ENCODE measurements around the gene DDX20.
A peak's percentile ranks its signal among the peaks of the same experiment; 100 is the strongest.

DDX20 gene

DNA sequence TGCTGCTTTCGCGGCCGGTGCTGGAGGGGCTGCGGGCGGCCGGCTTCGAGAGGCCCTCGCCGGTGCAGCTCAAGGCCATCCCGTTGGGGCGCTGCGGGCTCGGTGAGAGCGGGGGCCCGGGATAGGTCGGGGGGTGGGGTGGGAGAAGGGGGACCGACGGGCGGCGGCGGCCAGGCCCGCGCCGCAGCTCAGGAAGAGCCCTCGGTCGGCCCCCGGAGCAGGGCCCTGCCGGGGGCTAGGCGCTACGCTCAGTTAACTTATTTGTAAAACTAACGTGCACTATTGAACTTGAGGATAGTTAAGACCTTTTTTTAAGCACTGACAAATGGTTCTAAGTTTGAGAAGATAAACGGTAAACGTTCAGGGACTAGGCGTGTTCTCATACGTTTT lies 418 bp downstream of the DDX20 start:
- Histone ChIP-seq H3K9ac (ENCODE audit: low read length) (peak overlapping the region; percentile 94), H3K4me2 (ENCODE audit: low read length) (peak overlapping the region; percentile 94)

GRCh38 chr1:111758373-111758772 lies 2.7 kb downstream of the DDX20 start:
- no peak overlapping the region for H3K4me3 ChIP-seq (ENCODE audit: low read depth, low read length, poor library complexity, severe bottlenecking)
- no peak overlapping the region for H2AFZ ChIP-seq (ENCODE audit: low read length)
- no peak overlapping the region for H3K9ac ChIP-seq (ENCODE audit: low read length)
- no peaks in the 10 kb centered on the region for H3K9me3 ChIP-seq (ENCODE audit: low read length)
- TF ChIP-seq EZH2 (IDR thresholded peaks at IDR 0.05; ENCODE audit: borderline replicate concordance, low read length), result no peak
- TF ChIP-seq, protein P1, sequence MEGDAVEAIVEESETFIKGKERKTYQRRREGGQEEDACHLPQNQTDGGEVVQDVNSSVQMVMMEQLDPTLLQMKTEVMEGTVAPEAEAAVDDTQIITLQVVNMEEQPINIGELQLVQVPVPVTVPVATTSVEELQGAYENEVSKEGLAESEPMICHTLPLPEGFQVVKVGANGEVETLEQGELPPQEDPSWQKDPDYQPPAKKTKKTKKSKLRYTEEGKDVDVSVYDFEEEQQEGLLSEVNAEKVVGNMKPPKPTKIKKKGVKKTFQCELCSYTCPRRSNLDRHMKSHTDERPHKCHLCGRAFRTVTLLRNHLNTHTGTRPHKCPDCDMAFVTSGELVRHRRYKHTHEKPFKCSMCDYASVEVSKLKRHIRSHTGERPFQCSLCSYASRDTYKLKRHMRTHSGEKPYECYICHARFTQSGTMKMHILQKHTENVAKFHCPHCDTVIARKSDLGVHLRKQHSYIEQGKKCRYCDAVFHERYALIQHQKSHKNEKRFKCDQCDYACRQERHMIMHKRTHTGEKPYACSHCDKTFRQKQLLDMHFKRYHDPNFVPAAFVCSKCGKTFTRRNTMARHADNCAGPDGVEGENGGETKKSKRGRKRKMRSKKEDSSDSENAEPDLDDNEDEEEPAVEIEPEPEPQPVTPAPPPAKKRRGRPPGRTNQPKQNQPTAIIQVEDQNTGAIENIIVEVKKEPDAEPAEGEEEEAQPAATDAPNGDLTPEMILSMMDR (IDR thresholded peaks at IDR 0.05; ENCODE audit: low read length), result peak; percentile 18; the same call in 1 of the 2 replicates
- H3K79me2 ChIP-seq (ENCODE audit: insufficient read depth, low read length), result peaks cover 15% of the 10 kb centered on the region
- no peaks in the 10 kb centered on the region for H4K20me1 ChIP-seq (ENCODE audit: insufficient read depth, low read length)
- H3F3A ChIP-seq (ENCODE audit: insufficient read depth, low read length), result no peaks in the 10 kb centered on the region
- H3K9me2 ChIP-seq (ENCODE audit: low read depth, low read length), result no peaks in the 10 kb centered on the region
- H3K4me2 ChIP-seq (ENCODE audit: low read length), result no peak overlapping the region
- H3K4me1 ChIP-seq (ENCODE audit: insufficient read depth, low read length, severe bottlenecking), result peaks cover 27% of the 10 kb centered on the region
- no peak overlapping the region for H3K27ac ChIP-seq (ENCODE audit: low read depth, low read length, poor library complexity, severe bottlenecking)
- H3K36me3 ChIP-seq (ENCODE audit: insufficient read depth, low read length), result peaks cover 60% of the 10 kb centered on the region
- no peaks in the 10 kb centered on the region for H3K27me3 ChIP-seq (ENCODE audit: insufficient read depth, low read length)

More for the DNA sequence above, 418 bp downstream of the DDX20 start:
- peak overlapping the region; percentile 78 for H3K4me3 ChIP-seq (ENCODE audit: low read depth, low read length, poor library complexity, severe bottlenecking)
- H3K27me3 ChIP-seq (ENCODE audit: insufficient read depth, low read length), result no peaks in the 10 kb centered on the region
- no peak overlapping the region for H2AFZ ChIP-seq (ENCODE audit: low read length)
- TF ChIP-seq EZH2 (IDR thresholded peaks at IDR 0.05; ENCODE audit: borderline replicate concordance, low read length), result no peak
- TF ChIP-seq, protein P1 (IDR thresholded peaks at IDR 0.05; ENCODE audit: low read length), result no peak
- peaks cover 39% of the 10 kb centered on the region for H3K36me3 ChIP-seq (ENCODE audit: insufficient read depth, low read length)
- H3K9me2 ChIP-seq (ENCODE audit: low read depth, low read length), result no peaks in the 10 kb centered on the region
- no peaks in the 10 kb centered on the region for H4K20me1 ChIP-seq (ENCODE audit: insufficient read depth, low read length)
- H3F3A ChIP-seq (ENCODE audit: insufficient read depth, low read length), result no peaks in the 10 kb centered on the region
- H3K79me2 ChIP-seq (ENCODE audit: insufficient read depth, low read length), result peaks cover 15% of the 10 kb centered on the region
- H3K27ac ChIP-seq (ENCODE audit: low read depth, low read length, poor library complexity, severe bottlenecking), result peak overlapping the region; percentile 67
- peaks cover 27% of the 10 kb centered on the region for H3K4me1 ChIP-seq (ENCODE audit: insufficient read depth, low read length, severe bottlenecking)
- H3K9me3 ChIP-seq (ENCODE audit: low read length), result no peaks in the 10 kb centered on the region

- peaks cover 94% of the 10 kb centered on the region for H3K36me3 ChIP-seq (ENCODE audit: insufficient read depth, low read length)
- no peak overlapping the region for H3K4me3 ChIP-seq (ENCODE audit: low read depth, low read length, poor library complexity, severe bottlenecking)
- H3K4me1 ChIP-seq (ENCODE audit: insufficient read depth, low read length, severe bottlenecking), result peaks cover 13% of the 10 kb centered on the region
- H4K20me1 ChIP-seq (ENCODE audit: insufficient read depth, low read length), result no peaks in the 10 kb centered on the region
- H3K9me2 ChIP-seq (ENCODE audit: low read depth, low read length), result no peaks in the 10 kb centered on the region
- no peak overlapping the region for H3K27ac ChIP-seq (ENCODE audit: low read depth, low read length, poor library complexity, severe bottlenecking)
- no peak overlapping the region for H3K9ac ChIP-seq (ENCODE audit: low read length)
- H3K9me3 ChIP-seq (ENCODE audit: low read length), result no peaks in the 10 kb centered on the region
- no peaks in the 10 kb centered on the region for H3F3A ChIP-seq (ENCODE audit: insufficient read depth, low read length)
- H3K79me2 ChIP-seq (ENCODE audit: insufficient read depth, low read length), result peaks cover 10% of the 10 kb centered on the region
- H2AFZ ChIP-seq (ENCODE audit: low read length), result no peak overlapping the region
- H3K4me2 ChIP-seq (ENCODE audit: low read length), result no peak overlapping the region
- H3K27me3 ChIP-seq (ENCODE audit: insufficient read depth, low read length), result no peaks in the 10 kb centered on the region
- TF ChIP-seq EZH2 (IDR thresholded peaks at IDR 0.05; ENCODE audit: borderline replicate concordance, low read length), result no peak
- TF ChIP-seq, protein P1 (IDR thresholded peaks at IDR 0.05; ENCODE audit: low read length), result no peak
These were observed 6.0 kb downstream of the DDX20 start for GRCh38 chr1:111761717-111762116.
